Left lung (tissue), 10 donors: ENCODE results near the gene NPDC1. TPM values are rescaled to one million over a fixed set of nuclear protein-coding genes. Genes with fewer than 3 reads are reported as not detected.

Experiments
- ATAC-seq: fragments of 200-7000 bp; cut with Tn5 transposase; one replicate; pipeline ENCODE4 v1.9.1; 2020; ENCODE audit warnings: moderate library complexity
- DNase-seq, 4 donors: peaks; one replicate each; pipeline ENCODE4 v3.0.0-alpha.2; 2013 to 2020
- H3K27ac ChIP-seq, 2 donors: fragments of 200-600 bp; sonication (generic) in 1 of 2; one replicate each; pipeline versions ENCODE4 v1.5.0 to v1.8.0; 2020 to 2021
- H3K27me3 ChIP-seq, 2 donors: fragments of 200-600 bp; sonication (generic) in 1 of 2; one replicate each; pipeline versions ENCODE4 v1.5.0 to v1.8.0; 2020 to 2021
- H3K36me3 ChIP-seq, 2 donors: fragments of 200-600 bp; sonication (generic) in 1 of 2; one replicate each; pipeline versions ENCODE4 v1.5.0 to v1.8.0; 2020 to 2021
- H3K4me1 ChIP-seq, 2 donors: fragments of 200-600 bp; one replicate each; pipeline ENCODE4 v1.8.0; 2021
- H3K4me3 ChIP-seq, 2 donors: fragments of 200-600 bp; sonication (generic) in 1 of 2; one replicate each; pipeline versions ENCODE4 v1.5.0 to v1.8.0; 2020 to 2021; ENCODE audit warnings: mild to moderate bottlenecking in 1 of 2
- H3K9me3 ChIP-seq, 2 donors: fragments of 200-600 bp; sonication (generic) in 1 of 2; one replicate each; pipeline versions ENCODE4 v1.5.0 to v1.8.0; 2020 to 2021
- CTCF ChIP-seq, 2 donors: fragments of 200-600 bp; sonication (generic) in 1 of 2; IDR thresholded peaks; one replicate each; pipeline versions ENCODE4 v1.5.0 to v1.8.0; 2021; ENCODE audit warnings: antibody characterized with exemption in 2 of 2
- intact Hi-C, 2 donors: fragments of 100-400 bp; cut with DNase I; formaldehyde crosslinking; loops; one replicate each; pipeline versions ENCODE4 v1.11.2 to v1.14.2; 2022
- polyA plus RNA-seq, 6 donors: library from polyadenylated mRNA; unstranded; fragments of 120-200 nt; gene quantifications; one replicate each; pipeline ENCODE4 v1.2.1, GENCODE V29; 2013; ENCODE audit not compliant: insufficient read length in 6 of 6
- total RNA-seq, 2 donors: library from RNA; stranded (reverse); fragmentation: NEBNext Ultra II Directional; extraction: Animal tissue kit (Norgen Biotek cat#: 25700); gene quantifications; one replicate each; pipeline ENCODE4 v1.2.1, GENCODE V29; 2021
- donor health status: DM: no; HTN: yes; CAD: no.
- donor health status: DM: no; HTN: no; CAD: no.

The NPDC1 gene
- total and polyA plus RNA-seq, 8 donors = 24.4 to 105 (median 31.7) TPM

GRCh38 chr9:137039611-137040366 lies 6.2 kb downstream of the NPDC1 start:
- Histone ChIP-seq H3K4me3 (no peak overlapping the region), H3K4me1 (peaks cover 13 to 38% of the 10 kb centered on the region in 2 donors), H3K9me3 (no peaks in the 10 kb centered on the region), H3K36me3 (peaks cover 0 to 37% of the 10 kb centered on the region in 2 donors), H3K27ac (no peak overlapping the region), H3K27me3 (peaks cover 0 to 21% of the 10 kb centered on the region in 2 donors)
- no peak for DNase-seq
- no peak for ATAC-seq
- intact Hi-C loops = no loop called here
- TF ChIP-seq CTCF (IDR thresholded peaks at IDR 0.05) = no peak

- Histone ChIP-seq H3K27me3 (peaks cover 0 to 13% of the 10 kb centered on the region in 2 donors), H3K4me1 (peaks cover 12 to 37% of the 10 kb centered on the region in 2 donors), H3K36me3 (peaks cover 0 to 37% of the 10 kb centered on the region in 2 donors), H3K27ac (no peak overlapping the region), H3K4me3 (no peak overlapping the region), H3K9me3 (no peaks in the 10 kb centered on the region)
- intact Hi-C loops = no loop called here
- ATAC-seq (no peak), DNase-seq (no peak)
- TF ChIP-seq CTCF (IDR thresholded peaks at IDR 0.05) = no peak
Measured at GRCh38 chr9:137038916-137039315, 7.1 kb downstream of the NPDC1 start.

GRCh38 chr9:137037483-137037882 lies 8.5 kb downstream of the NPDC1 start:
- Histone ChIP-seq H3K27ac (no peak overlapping the region), H3K4me3 (no peak overlapping the region), H3K4me1 (peaks cover 8 to 46% of the 10 kb centered on the region in 2 donors), H3K9me3 (no peaks in the 10 kb centered on the region), H3K36me3 (peaks cover 0 to 37% of the 10 kb centered on the region in 2 donors), H3K27me3 (no peaks in the 10 kb centered on the region)
- intact Hi-C loops = no loop called here
- ATAC-seq (no peak), DNase-seq (no peak)
- no peak for TF ChIP-seq CTCF (IDR thresholded peaks at IDR 0.05)

GRCh38 chr9:137037035-137037434 lies 8.9 kb downstream of the NPDC1 start:
- intact Hi-C loops = no loop called here
- ATAC-seq (no peak), DNase-seq (no peak)

More at GRCh38 chr9:137037035-137037434, 8.9 kb downstream of the NPDC1 start:
- peaks cover 8 to 50% of the 10 kb centered on the region in 2 donors for H3K4me1 ChIP-seq
- no peak for TF ChIP-seq CTCF (IDR thresholded peaks at IDR 0.05)
- no peak overlapping the region for H3K27ac ChIP-seq
- H3K4me3 ChIP-seq = no peak overlapping the region
- no peaks in the 10 kb centered on the region for H3K27me3 ChIP-seq
- H3K36me3 ChIP-seq = peaks cover 0 to 37% of the 10 kb centered on the region in 2 donors
- no peaks in the 10 kb centered on the region for H3K9me3 ChIP-seq
